Measurements from ENCODE around the gene NACAD. TPM values are rescaled to one million over a fixed set of nuclear protein-coding genes. Genes with fewer than 3 reads are reported as not detected.

The NACAD gene
- total and polyA plus RNA-seq, 8 donors: 0.31 to 3.5 (median 1.2) TPM

DNA sequence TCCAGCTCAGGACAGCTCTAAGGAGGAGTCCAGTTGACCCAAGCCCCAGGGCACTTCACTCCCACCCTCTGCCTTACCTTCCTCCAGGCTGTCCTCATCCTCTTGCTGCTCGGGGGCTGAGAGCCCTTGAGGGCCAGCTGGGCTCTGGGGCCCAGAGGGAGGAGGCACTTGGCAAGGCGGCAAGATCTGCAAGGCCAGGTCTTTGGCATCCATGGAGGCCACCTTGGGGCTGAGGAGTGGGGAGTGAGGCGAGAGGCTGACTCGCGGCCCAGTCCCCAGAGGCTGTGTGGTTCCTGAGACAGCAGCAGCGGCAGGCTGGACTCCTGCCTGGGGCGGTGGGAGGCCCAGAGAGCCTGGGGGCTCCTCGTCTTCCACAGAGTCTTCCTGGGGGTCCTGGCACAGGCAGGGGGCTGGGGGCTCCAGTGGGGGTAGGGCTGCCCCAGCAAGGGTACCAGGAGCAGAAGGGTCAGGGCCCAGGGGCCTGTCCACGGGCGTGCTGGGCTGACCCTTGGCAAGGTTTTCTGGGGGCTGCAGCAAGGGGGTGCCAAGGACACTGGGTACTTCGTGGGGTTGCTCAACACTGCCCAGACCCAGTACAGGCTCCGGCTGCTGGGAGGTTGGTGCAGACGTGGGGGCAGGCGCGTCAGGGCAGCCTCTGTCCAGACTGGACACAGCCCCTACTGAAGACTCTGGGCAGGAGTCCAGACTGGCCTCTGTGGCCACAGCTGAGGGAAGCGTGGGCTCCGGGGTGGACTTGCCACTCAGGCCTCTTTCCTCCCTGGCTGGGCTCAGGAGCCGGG lies 6.5 kb downstream of the NACAD start:
- H3K27ac ChIP-seq: no peak overlapping the region
- WGBS, 2 donors: 76 to 77% methylated on average over 13 to 18 of the region's 18 CpGs
- no peaks in the 10 kb centered on the region for H3K4me1 ChIP-seq
- ATAC-seq: peak in 2 of 4 donors; percentile 11 to 24
- intact Hi-C loops (cut with DNase I): no loop called here
- no peaks in the 10 kb centered on the region for H3K27me3 ChIP-seq
- DNase-seq: peak in 2 of 6 donors; percentile 58 to 69
- no peaks in the 10 kb centered on the region for H3K36me3 ChIP-seq
- FAIRE-seq: no peak
- TF ChIP-seq, protein P1, sequence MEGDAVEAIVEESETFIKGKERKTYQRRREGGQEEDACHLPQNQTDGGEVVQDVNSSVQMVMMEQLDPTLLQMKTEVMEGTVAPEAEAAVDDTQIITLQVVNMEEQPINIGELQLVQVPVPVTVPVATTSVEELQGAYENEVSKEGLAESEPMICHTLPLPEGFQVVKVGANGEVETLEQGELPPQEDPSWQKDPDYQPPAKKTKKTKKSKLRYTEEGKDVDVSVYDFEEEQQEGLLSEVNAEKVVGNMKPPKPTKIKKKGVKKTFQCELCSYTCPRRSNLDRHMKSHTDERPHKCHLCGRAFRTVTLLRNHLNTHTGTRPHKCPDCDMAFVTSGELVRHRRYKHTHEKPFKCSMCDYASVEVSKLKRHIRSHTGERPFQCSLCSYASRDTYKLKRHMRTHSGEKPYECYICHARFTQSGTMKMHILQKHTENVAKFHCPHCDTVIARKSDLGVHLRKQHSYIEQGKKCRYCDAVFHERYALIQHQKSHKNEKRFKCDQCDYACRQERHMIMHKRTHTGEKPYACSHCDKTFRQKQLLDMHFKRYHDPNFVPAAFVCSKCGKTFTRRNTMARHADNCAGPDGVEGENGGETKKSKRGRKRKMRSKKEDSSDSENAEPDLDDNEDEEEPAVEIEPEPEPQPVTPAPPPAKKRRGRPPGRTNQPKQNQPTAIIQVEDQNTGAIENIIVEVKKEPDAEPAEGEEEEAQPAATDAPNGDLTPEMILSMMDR (IDR thresholded peaks at IDR 0.05): no peak
- no peaks in the 10 kb centered on the region for H3K9me3 ChIP-seq
- H3K4me3 ChIP-seq: no peak overlapping the region

DNA sequence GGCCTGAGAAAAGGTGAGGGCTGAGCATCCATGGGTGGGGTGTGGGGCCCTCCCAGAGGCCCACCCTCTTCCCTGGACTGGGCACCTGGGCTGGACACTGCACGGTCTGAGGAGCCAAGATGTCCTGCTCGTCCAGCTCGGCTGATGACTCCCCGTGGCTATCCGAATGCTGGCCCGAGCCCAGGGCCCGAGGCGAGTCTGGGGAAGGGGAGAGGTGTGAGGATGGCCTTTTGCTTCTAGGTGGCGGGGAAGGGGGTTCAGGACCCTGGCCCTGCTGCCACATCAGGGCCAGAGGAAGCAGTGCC lies 7.1 kb downstream of the NACAD start:
- DNase-seq (peak in 1 of 6 donors; percentile 49), ATAC-seq (no peak), FAIRE-seq (no peak)
- Histone ChIP-seq H3K36me3 (no peaks in the 10 kb centered on the region), H3K27me3 (no peaks in the 10 kb centered on the region), H3K27ac (no peak overlapping the region), H3K4me3 (no peak overlapping the region), H3K9me3 (no peaks in the 10 kb centered on the region), H3K4me1 (no peaks in the 10 kb centered on the region)
- 82 to 91% methylated on average over 9 of the region's 9 CpGs for WGBS, 2 donors
- intact Hi-C loops (cut with DNase I): no loop called here
- TF ChIP-seq, protein P1 (IDR thresholded peaks at IDR 0.05): no peak

DNA sequence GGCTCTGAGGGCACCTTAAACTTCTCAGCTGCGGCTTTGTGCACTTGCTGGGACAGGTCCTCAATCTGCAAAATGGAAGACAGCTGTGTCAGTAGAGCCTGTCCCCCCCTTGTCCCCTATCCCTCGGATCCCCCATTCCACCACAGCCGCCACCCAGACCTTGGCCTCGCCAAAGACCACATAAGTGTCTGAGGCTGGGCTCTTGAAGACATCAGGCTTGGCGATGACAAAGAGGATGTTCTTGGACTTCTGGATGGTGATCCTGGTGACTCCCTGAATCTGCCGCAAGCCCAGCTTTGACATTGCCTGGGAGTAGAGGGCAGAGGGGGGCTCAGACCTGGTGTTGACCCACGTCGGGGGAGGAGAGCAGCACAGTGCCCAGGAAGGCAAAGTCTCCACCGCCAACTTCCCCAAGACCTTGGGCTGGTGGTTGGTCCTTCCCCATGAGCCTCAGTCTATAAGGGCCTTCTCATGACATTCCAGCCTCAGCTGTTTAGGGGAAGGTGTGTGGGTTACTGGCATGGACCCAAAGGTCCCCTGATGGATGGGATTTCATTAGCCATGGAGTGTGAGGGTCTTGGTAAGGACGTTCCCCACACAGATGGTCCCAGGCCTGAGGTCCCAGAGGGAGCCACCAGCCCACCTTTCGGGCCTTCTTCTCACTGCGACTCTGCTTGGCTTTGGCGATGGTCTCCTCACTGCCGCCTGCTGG lies 7.7 kb downstream of the NACAD start:
- peak in 1 of 6 donors; percentile 31 for DNase-seq

DNA sequence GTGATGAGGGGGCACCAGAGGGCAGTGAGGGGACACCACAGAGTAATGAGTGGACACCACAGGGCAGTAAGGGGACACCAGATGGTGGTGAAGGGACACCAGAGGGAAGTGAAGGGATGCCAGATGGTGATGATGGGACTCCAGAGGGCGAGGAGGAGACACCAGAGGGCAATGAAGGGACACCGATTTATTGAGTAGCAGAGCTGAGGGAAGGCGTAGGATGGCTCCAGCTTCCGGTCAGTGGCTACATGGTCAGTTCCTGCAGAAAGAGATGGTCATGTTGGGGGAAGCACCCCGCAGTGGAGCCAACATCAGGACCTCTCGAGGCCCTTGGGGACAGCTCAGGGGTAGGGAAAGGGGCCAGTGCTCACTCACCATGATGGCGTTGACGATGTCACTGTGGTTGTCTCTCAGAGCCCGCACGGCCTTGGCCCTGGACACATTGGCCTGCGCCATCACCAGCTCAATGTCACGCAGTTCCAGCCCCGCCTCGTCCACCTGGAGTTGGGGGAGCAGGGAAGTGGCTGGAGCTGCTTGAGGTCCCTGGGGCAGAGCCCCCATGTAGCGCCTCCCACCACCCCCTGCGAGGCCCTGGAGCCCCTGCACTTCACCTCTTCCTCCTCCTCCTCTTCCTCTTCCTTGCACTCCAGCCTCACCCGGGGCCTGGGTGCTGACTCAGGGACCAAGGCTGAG lies 8.4 kb downstream of the NACAD start:
- no peak overlapping the region for H3K27ac ChIP-seq
- H3K36me3 ChIP-seq: peaks cover 0 to 10% (median 5%) of the 10 kb centered on the region in 3 donors
- DNase-seq (peak in 1 of 6 donors; percentile 52), FAIRE-seq (no peak), ATAC-seq (peak in 1 of 4 donors; percentile 12)
- 84 to 88% methylated on average over 17 of the region's 17 CpGs for WGBS, 2 donors
- H3K9me3 ChIP-seq: no peaks in the 10 kb centered on the region
- TF ChIP-seq, protein P1 (IDR thresholded peaks at IDR 0.05): no peak
- H3K4me1 ChIP-seq: no peaks in the 10 kb centered on the region
- H3K4me3 ChIP-seq: no peak overlapping the region
- no peaks in the 10 kb centered on the region for H3K27me3 ChIP-seq
- intact Hi-C loops (cut with DNase I): no loop called here

More for the DNA sequence above, 7.7 kb downstream of the NACAD start:
- Histone ChIP-seq H3K9me3 (no peaks in the 10 kb centered on the region), H3K27ac (no peak overlapping the region), H3K4me3 (no peak overlapping the region), H3K36me3 (peaks cover 0 to 3% (median 2%) of the 10 kb centered on the region in 3 donors), H3K27me3 (no peaks in the 10 kb centered on the region), H3K4me1 (no peaks in the 10 kb centered on the region)
- intact Hi-C loops (cut with DNase I): no loop called here
- WGBS, 2 donors: 78 to 93% methylated on average over 14 of the region's 14 CpGs
- ATAC-seq: no peak
- TF ChIP-seq, protein P1 (IDR thresholded peaks at IDR 0.05): no peak
- FAIRE-seq: no peak

Measured in pancreas (tissue), 10 donors.